CD14-positive monocyte (primary cell): ENCODE data around the gene SAMD5. TPM values are rescaled to one million over a fixed set of nuclear protein-coding genes. Genes with fewer than 3 reads are reported as not detected.

Experiments used
- DNase-seq, 3 donors: peaks; one replicate each; pipeline ENCODE4 v3.0.0-alpha.2; 2011 to 2022
- H2AFZ ChIP-seq: 2 replicates; pipeline ENCODE4 v1.6.0; 2012; ENCODE audit warnings: mild to moderate bottlenecking, low read depth, low read length, inconsistent platforms; ENCODE audit not compliant: insufficient read depth, poor library complexity, severe bottlenecking
- H3K27ac ChIP-seq, 2 donors: 1 replicate in 1 of 2; 2 replicates in 1 of 2; pipeline ENCODE4 v1.5.1; 2012 to 2013; ENCODE audit warnings: low read length in 2 of 2, control low read depth in 1 of 2, inconsistent platforms in 1 of 2, low read depth in 1 of 2, mild to moderate bottlenecking in 1 of 2
- H3K27me3 ChIP-seq, 2 donors: one replicate each; pipeline versions ENCODE4 v1.6.0 to v1.6.1; 2011 to 2013; ENCODE audit warnings: low read length in 2 of 2; ENCODE audit not compliant: control insufficient read depth in 2 of 2, insufficient read depth in 2 of 2
- H3K36me3 ChIP-seq, 2 donors: replicated peaks in 1 of 2; 1 replicate in 1 of 2; 2 replicates in 1 of 2; pipeline versions ENCODE4 v1.5.1 to v1.6.1; 2012 to 2013; ENCODE audit warnings: low read length in 2 of 2, control low read depth in 1 of 2, inconsistent platforms in 1 of 2, mild to moderate bottlenecking in 1 of 2; ENCODE audit not compliant: insufficient read depth in 2 of 2, control insufficient read depth in 1 of 2
- H3K4me1 ChIP-seq, 2 donors: 1 replicate in 1 of 2; 2 replicates in 1 of 2; pipeline versions ENCODE4 v1.5.1 to v1.6.1; 2012 to 2013; ENCODE audit warnings: low read length in 2 of 2, control low read depth in 1 of 2, inconsistent platforms in 1 of 2, mild to moderate bottlenecking in 1 of 2, moderate library complexity in 1 of 2; ENCODE audit not compliant: insufficient read depth in 2 of 2, control insufficient read depth in 1 of 2
- H3K4me2 ChIP-seq: replicated peaks from 2 replicates; pipeline ENCODE3; 2012; ENCODE audit warnings: low read length, moderate library complexity, mild to moderate bottlenecking; ENCODE audit not compliant: poor library complexity, severe bottlenecking; ENCODE audit errors: extremely low read depth
- H3K4me3 ChIP-seq, 3 experiments: fragments of 200-600 bp in 1 of 3; sonication (generic) in 1 of 3; replicated peaks in 1 of 3; 1 replicate in 2 of 3; 2 replicates in 1 of 3; pipeline ENCODE4 v1.5.1; 2011 to 2013; ENCODE audit warnings: low read length in 3 of 3, mild to moderate bottlenecking in 3 of 3, control low read depth in 2 of 3, low read depth in 2 of 3, inconsistent platforms in 1 of 3, moderate library complexity in 1 of 3
- H3K79me2 ChIP-seq: 2 replicates; pipeline ENCODE4 v1.6.0; 2012; ENCODE audit warnings: mild to moderate bottlenecking, control low read depth, inconsistent platforms, low read length, moderate library complexity; ENCODE audit not compliant: insufficient read depth
- H3K9ac ChIP-seq: 2 replicates; pipeline ENCODE4 v1.6.0; 2017; ENCODE audit warnings: low read length, mild to moderate bottlenecking; ENCODE audit not compliant: insufficient read depth, poor library complexity, severe bottlenecking
- H3K9me3 ChIP-seq, 2 donors: replicated peaks in 1 of 2; 1 replicate in 1 of 2; 2 replicates in 1 of 2; pipeline versions ENCODE4 v1.5.1 to v1.6.1; 2012 to 2013; ENCODE audit warnings: low read length in 2 of 2, control low read depth in 1 of 2; ENCODE audit not compliant: control insufficient read depth in 1 of 2, insufficient read depth in 1 of 2
- H4K20me1 ChIP-seq: 2 replicates; pipeline ENCODE4 v1.6.0; 2012; ENCODE audit warnings: mild to moderate bottlenecking, low read length, control low read depth, moderate library complexity; ENCODE audit not compliant: insufficient read depth
- H3K27ac Mint-ChIP-seq, 7 donors: one replicate each; pipeline ENCODE4 v1.8.0; 2020; ENCODE audit warnings: mild to moderate bottlenecking in 7 of 7, mixed read lengths in 7 of 7, moderate library complexity in 6 of 7, inconsistent platforms in 2 of 7
- H3K27me3 Mint-ChIP-seq, 3 donors: one replicate each; pipeline ENCODE4 v1.8.0; 2021 to 2022; ENCODE audit warnings: low read depth in 3 of 3, mild to moderate bottlenecking in 3 of 3, mixed read lengths in 3 of 3, moderate library complexity in 3 of 3, inconsistent platforms in 1 of 3
- H3K36me3 Mint-ChIP-seq, 2 donors: one replicate each; pipeline ENCODE4 v1.8.0; 2020; ENCODE audit warnings: mixed read lengths in 2 of 2, inconsistent platforms in 1 of 2, mild to moderate bottlenecking in 1 of 2
- H3K4me1 Mint-ChIP-seq: one replicate; pipeline ENCODE4 v1.8.0; 2020; ENCODE audit warnings: mild to moderate bottlenecking, mixed read lengths
- H3K4me3 Mint-ChIP-seq, 2 donors: one replicate each; pipeline ENCODE4 v1.8.0; 2020; ENCODE audit warnings: mild to moderate bottlenecking in 2 of 2, mixed read lengths in 2 of 2, moderate library complexity in 1 of 2
- H3K9me3 Mint-ChIP-seq, 7 donors: one replicate each; pipeline ENCODE4 v1.8.0; 2020 to 2022; ENCODE audit warnings: mixed read lengths in 7 of 7, mild to moderate bottlenecking in 6 of 7, moderate library complexity in 6 of 7, inconsistent platforms in 2 of 7
- CTCF ChIP-seq: fragments of 200-600 bp; IDR thresholded peaks from one replicate; pipeline ENCODE4 v1.8.0; 2022; ENCODE audit warnings: antibody characterized with exemption, mild to moderate bottlenecking
- WGBS: methylation state at CpG from one replicate; pipeline ENCODE4 v1.1.5; 2013; ENCODE audit warnings: missing lambda C conversion rate; ENCODE audit not compliant: insufficient coverage; 5-methylcytosine and 5-hydroxymethylcytosine counted together
- intact Hi-C, 2 donors: fragments of 100-400 bp; cut with micrococcal nuclease; formaldehyde crosslinking; loops; one replicate each; pipeline versions ENCODE4 v1.15.0 to v1.15.1; 2023
- polyA plus RNA-seq, 3 donors: library from polyadenylated mRNA; depleted of rRNA in 1 of 3; unstranded in 2 of 3; stranded (reverse) in 1 of 3; fragments of 300-500 nt in 2 of 3; fragments of >200 nt in 1 of 3; fragmentation: Illumina TruSeq in 2 of 3; gene quantifications; 1 replicate in 2 of 3; 2 replicates in 1 of 3; pipeline ENCODE4 v1.2.3, GENCODE V29; 2012 to 2021

SAMD5 gene
- polyA plus RNA-seq, 3 donors, result not detected

GRCh38 chr6:147603392-147604081, 95.0 kb downstream of the SAMD5 start:
- no peak overlapping the region for H3K4me3 ChIP-seq
- no peaks in the 10 kb centered on the region for H3K9me3 Mint-ChIP-seq
- H3K9me3 ChIP-seq, result peaks cover 0 to 4% of the 10 kb centered on the region in 2 donors
- H3K36me3 ChIP-seq, result no peaks in the 10 kb centered on the region
- H3K4me1 ChIP-seq, result no peaks in the 10 kb centered on the region
- no peak for TF ChIP-seq CTCF
- no peak overlapping the region for H3K27ac Mint-ChIP-seq
- H3K79me2 ChIP-seq, result no peaks in the 10 kb centered on the region
- H3K9ac ChIP-seq, result no peak overlapping the region
- no peak overlapping the region for H3K27ac ChIP-seq
- DNase-seq, result no peak
- no peaks in the 10 kb centered on the region for H3K4me1 Mint-ChIP-seq
- intact Hi-C loops, result no loop called here
- no peak overlapping the region for H3K4me3 Mint-ChIP-seq
- H4K20me1 ChIP-seq, result no peaks in the 10 kb centered on the region
- H3K4me2 ChIP-seq, result no peak overlapping the region
- no peaks in the 10 kb centered on the region for H3K27me3 ChIP-seq
- no peaks in the 10 kb centered on the region for H3K36me3 Mint-ChIP-seq
- H2AFZ ChIP-seq, result no peak overlapping the region
- peaks cover 0 to 1% (median 0%) of the 10 kb centered on the region in 3 donors for H3K27me3 Mint-ChIP-seq
- 100% methylated on average over 1 of the region's 2 CpGs for WGBS

- no peaks in the 10 kb centered on the region for H4K20me1 ChIP-seq
- intact Hi-C loops, result no loop called here
- no peak overlapping the region for H3K4me3 ChIP-seq
- no peak for TF ChIP-seq CTCF
- H3K4me2 ChIP-seq, result no peak overlapping the region
- 95% methylated on average over 2 of the region's 4 CpGs for WGBS
- peaks cover 0 to 4% of the 10 kb centered on the region in 2 donors for H3K9me3 ChIP-seq
- Mint-ChIP-seq H3K4me1 (no peaks in the 10 kb centered on the region), H3K27me3 (peaks cover 0 to 2% (median 0%) of the 10 kb centered on the region in 3 donors), H3K9me3 (peaks cover 0 to under 1% (median 0%) of the 10 kb centered on the region in 7 donors), H3K27ac (no peak overlapping the region), H3K4me3 (no peak overlapping the region), H3K36me3 (no peaks in the 10 kb centered on the region)
- no peaks in the 10 kb centered on the region for H3K79me2 ChIP-seq
- no peaks in the 10 kb centered on the region for H3K36me3 ChIP-seq
- H3K27ac ChIP-seq, result no peak overlapping the region
- H3K9ac ChIP-seq, result no peak overlapping the region
- no peak overlapping the region for H2AFZ ChIP-seq
- DNase-seq, result no peak
- H3K4me1 ChIP-seq, result no peaks in the 10 kb centered on the region
- H3K27me3 ChIP-seq, result no peaks in the 10 kb centered on the region
Observed at GRCh38 chr6:147604373-147604772, 95.9 kb downstream of the SAMD5 start.
